ENCODE results near the gene C19orf25. TPM values are rescaled to one million over a fixed set of nuclear protein-coding genes. Genes with fewer than 3 reads are reported as not detected.

Gene C19orf25
- polyA plus RNA-seq, 1 of the 3 experiments (the other 2 are of a cell fraction), result 25.3 TPM

- no peak for TF ChIP-seq NFIC (IDR thresholded peaks at IDR 0.05; ENCODE audit: borderline replicate concordance)
- TF ChIP-seq RAD21 (IDR thresholded peaks at IDR 0.05; ENCODE audit: low read length), result no peak
- no peak for TF ChIP-seq USF2 (IDR thresholded peaks at IDR 0.05; ENCODE audit: borderline replicate concordance, low read depth, low read length)
- TF ChIP-seq SMC3 (IDR thresholded peaks at IDR 0.05; ENCODE audit: low read depth, low read length), result no peak
- TF ChIP-seq GABPA (IDR thresholded peaks at IDR 0.05; ENCODE audit: low read depth), result no peak
- TF ChIP-seq PBX3 (IDR thresholded peaks at IDR 0.05), result no peak
- TF ChIP-seq CTCF (IDR thresholded peaks at IDR 0.05), result no peak
- no peak for TF ChIP-seq NRF1 (IDR thresholded peaks at IDR 0.05; ENCODE audit: low read depth, low read length)
- no peak for TF ChIP-seq RFX5 (IDR thresholded peaks at IDR 0.05; ENCODE audit: low read length)
- no peak for TF ChIP-seq YY1 (IDR thresholded peaks at IDR 0.05; ENCODE audit: low read depth)
- TF ChIP-seq SIN3A (IDR thresholded peaks at IDR 0.05; ENCODE audit: borderline replicate concordance, low read depth, low read length), result no peak
- Histone ChIP-seq H3K4me2 (no peak overlapping the region), H3K27me3 (ENCODE audit: insufficient read depth) (no peaks in the 10 kb centered on the region), H3K9me3 (no peaks in the 10 kb centered on the region), H3K79me2 (ENCODE audit: insufficient read depth) (peaks cover 15% of the 10 kb centered on the region), H3K4me3 (ENCODE audit: low read depth in 2 of 2, low read length in 1 of 2) (no peak overlapping the region), H3K4me1 (ENCODE audit: control insufficient read depth in 1 of 2, insufficient read depth in 2 of 2, low read depth in 1 of 2, low read length in 1 of 2) (peaks cover 0 to 3% of the 10 kb centered on the region in 2 experiments; a peak in 1 of 4 replicates), H3K9ac (no peak overlapping the region), H3K36me3 (replicated peaks in 1 of 2; ENCODE audit: control insufficient read depth in 1 of 2, insufficient read depth in 2 of 2, low read length in 1 of 2) (peaks cover 0 to under 1% of the 10 kb centered on the region in 2 experiments), H3F3A (replicated peaks; ENCODE audit: insufficient read depth) (peaks cover 4% of the 10 kb centered on the region), H3K27ac (ENCODE audit: low read depth in 2 of 2, low read length in 1 of 2) (no peak overlapping the region), H3K9me2 (no peaks in the 10 kb centered on the region), H4K20me1 (ENCODE audit: insufficient read depth) (no peaks in the 10 kb centered on the region), H2AFZ (ENCODE audit: low read depth) (no peak overlapping the region)
- DNase-seq, result peak; percentile 51
- 91% methylated on average over 15 of the region's 37 CpGs for WGBS (ENCODE audit: low lambda C conversion rate)
- ChIA-PET POLR2A (no interaction called here), CTCF (no interaction called here)
Measured at GRCh38 chr19:1482361-1483130, 3.5 kb upstream of the C19orf25 start.

GRCh38 chr19:1481893-1482360 lies 2.9 kb upstream of the C19orf25 start:
- H3K27ac ChIP-seq (ENCODE audit: low read depth in 2 of 2, low read length in 1 of 2), result no peak overlapping the region
- peaks cover 21% of the 10 kb centered on the region for H3K79me2 ChIP-seq (ENCODE audit: insufficient read depth)
- DNase-seq, result no peak
- H3K4me2 ChIP-seq, result no peak overlapping the region
- no peaks in the 10 kb centered on the region for H4K20me1 ChIP-seq (ENCODE audit: insufficient read depth)
- H3K9me2 ChIP-seq, result no peaks in the 10 kb centered on the region
- no peak overlapping the region for H3K9ac ChIP-seq
- peaks cover 2 to 3% of the 10 kb centered on the region in 2 experiments; a peak in 1 of 4 replicates for H3K4me1 ChIP-seq (ENCODE audit: control insufficient read depth in 1 of 2, insufficient read depth in 2 of 2, low read depth in 1 of 2, low read length in 1 of 2)
- no peak overlapping the region for H2AFZ ChIP-seq (ENCODE audit: low read depth)
- CTCF ChIA-PET, result no interaction called here
- peaks cover 4% of the 10 kb centered on the region for H3F3A ChIP-seq (replicated peaks; ENCODE audit: insufficient read depth)
- no peaks in the 10 kb centered on the region for H3K27me3 ChIP-seq (ENCODE audit: insufficient read depth)
- H3K4me3 ChIP-seq (ENCODE audit: low read depth in 2 of 2, low read length in 1 of 2), result no peak overlapping the region
- H3K9me3 ChIP-seq, result no peaks in the 10 kb centered on the region
- POLR2A ChIA-PET, result no interaction called here
- 93% methylated on average over 18 of the region's 36 CpGs for WGBS (ENCODE audit: low lambda C conversion rate)
- H3K36me3 ChIP-seq (replicated peaks in 1 of 2; ENCODE audit: control insufficient read depth in 1 of 2, insufficient read depth in 2 of 2, low read length in 1 of 2), result peaks cover 0 to 7% of the 10 kb centered on the region in 2 experiments
- TF ChIP-seq EP300 (IDR thresholded peaks at IDR 0.05; ENCODE audit: borderline replicate concordance in 1 of 2, low read depth in 1 of 2, low read length in 1 of 2) (no peak), RXRA (IDR thresholded peaks at IDR 0.05; ENCODE audit: borderline replicate concordance, low read depth) (no peak), EZH2phosphoT487 (IDR thresholded peaks at IDR 0.05; ENCODE audit: borderline replicate concordance, low read depth) (no peak), USF2 (IDR thresholded peaks at IDR 0.05; ENCODE audit: borderline replicate concordance, low read depth, low read length) (no peak), ZBTB33 (IDR thresholded peaks at IDR 0.05; ENCODE audit: borderline replicate concordance, low read depth) (no peak), JUND (IDR thresholded peaks at IDR 0.05) (no peak), FOXJ3 (CRISPR knock-in tag; IDR thresholded peaks at IDR 0.05) (no peak), NFIC (IDR thresholded peaks at IDR 0.05; ENCODE audit: borderline replicate concordance) (no peak), GATA2 (CRISPR knock-in tag; IDR thresholded peaks at IDR 0.05) (no peak), FOXM1 (IDR thresholded peaks at IDR 0.05; ENCODE audit: low read depth) (no peak), TCF12 (IDR thresholded peaks at IDR 0.05) (no peak), CHD2 (IDR thresholded peaks at IDR 0.05; ENCODE audit: low read length, partially characterized antibody) (no peak)

All from SK-N-SH (cell line).